ENCODE data around the gene GPHN.
"Not testable (repeated sequence)": the region's sequence is repeated elsewhere in the genome, so short reads cannot be mapped to it uniquely, and the experiment has no call there.

Gene GPHN

DNA sequence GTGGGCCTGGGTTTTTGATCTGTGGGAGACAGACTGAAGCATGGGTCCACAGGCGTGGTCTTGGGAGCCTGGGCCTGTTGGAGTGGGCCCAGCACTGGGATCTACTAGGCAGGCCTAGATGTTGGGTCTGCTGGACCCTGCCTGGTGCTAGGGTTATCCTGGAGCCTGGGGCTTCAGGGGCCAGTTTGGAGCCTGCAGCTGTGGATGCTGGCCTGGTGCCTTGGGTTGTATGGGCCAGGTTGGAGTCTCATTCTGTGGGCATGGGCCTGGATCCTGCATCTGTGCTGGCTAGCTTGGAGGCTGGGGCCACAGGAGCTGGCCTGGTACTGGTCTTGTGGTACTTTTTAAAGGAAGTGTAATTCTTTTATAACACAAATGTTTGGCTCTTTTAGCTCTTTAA lies 68.0 kb downstream of the GPHN start:
- Histone ChIP-seq H3K27me3 (ENCODE audit: control insufficient read depth in 5 of 5, insufficient read depth in 4 of 5, low read length in 5 of 5) (no peaks in the 10 kb centered on the region), H3K9me3 (ENCODE audit: control insufficient read depth in 5 of 5, low read length in 5 of 5) (peaks cover 3 to 25% (median 21%) of the 10 kb centered on the region in 5 donors), H3K4me1 (ENCODE audit: control insufficient read depth in 5 of 5, insufficient read depth in 5 of 5, low read length in 5 of 5) (no peaks in the 10 kb centered on the region), H3K27ac (ENCODE audit: low read depth, low read length) (no peak overlapping the region), H3K4me3 (ENCODE audit: low read depth in 1 of 5, low read length in 5 of 5) (no peak overlapping the region), H3K36me3 (ENCODE audit: control insufficient read depth in 5 of 5, insufficient read depth in 5 of 5, low read length in 5 of 5) (no peaks in the 10 kb centered on the region), H3K9ac (ENCODE audit: low read length in 5 of 5) (no peak overlapping the region)

DNA sequence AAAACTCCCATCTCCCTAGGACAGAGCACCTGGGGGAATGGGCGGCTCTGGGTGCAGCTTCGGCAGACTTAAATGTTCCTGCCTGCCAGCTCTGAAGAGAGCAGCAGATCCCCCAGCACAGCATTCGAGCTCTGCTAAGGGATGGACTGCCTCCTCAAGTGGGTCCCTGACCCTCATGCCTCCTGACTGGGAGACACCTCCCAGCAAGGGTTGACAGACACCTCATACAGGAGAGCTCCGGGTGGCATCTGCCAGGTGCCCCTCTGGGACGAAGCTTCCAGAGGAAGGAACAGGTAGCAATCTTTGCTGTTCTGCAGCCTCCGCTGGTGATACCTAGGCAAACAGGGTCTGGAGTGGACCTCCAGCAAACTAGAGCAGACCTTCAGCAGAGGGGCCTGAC lies 79.8 kb downstream of the GPHN start:
- not testable (repeated sequence) for H3K27me3 ChIP-seq (ENCODE audit: control insufficient read depth in 5 of 5, insufficient read depth in 4 of 5, low read length in 5 of 5); H3K9me3 ChIP-seq (ENCODE audit: control insufficient read depth in 5 of 5, low read length in 5 of 5); H3K4me3 ChIP-seq (ENCODE audit: low read depth in 1 of 5, low read length in 5 of 5); H3K4me1 ChIP-seq (ENCODE audit: control insufficient read depth in 5 of 5, insufficient read depth in 5 of 5, low read length in 5 of 5); H3K9ac ChIP-seq (ENCODE audit: low read length in 5 of 5); H3K36me3 ChIP-seq (ENCODE audit: control insufficient read depth in 5 of 5, insufficient read depth in 5 of 5, low read length in 5 of 5); H3K27ac ChIP-seq (ENCODE audit: low read depth, low read length)

DNA sequence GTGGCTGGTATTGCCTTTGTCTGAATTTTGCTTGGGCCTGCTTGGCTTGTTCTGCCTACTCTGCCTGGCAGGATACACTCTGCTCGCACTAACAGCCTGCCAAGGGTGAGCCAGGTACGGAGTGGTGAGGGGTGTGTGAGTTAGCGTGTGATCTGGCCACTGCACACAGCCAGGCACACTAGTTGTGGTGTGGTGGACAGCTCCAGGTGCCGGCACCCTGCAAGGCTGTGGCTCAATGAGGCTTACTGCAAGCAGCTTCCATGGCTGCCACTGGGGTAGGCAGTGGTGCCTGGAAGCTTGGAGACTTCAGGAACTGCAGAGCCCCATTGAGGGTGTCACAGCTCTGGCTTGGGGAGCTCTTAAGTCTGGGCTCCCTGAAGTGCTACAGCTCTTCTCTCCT lies 87.4 kb downstream of the GPHN start:
- H3K36me3 ChIP-seq (ENCODE audit: control insufficient read depth in 5 of 5, insufficient read depth in 5 of 5, low read length in 5 of 5), result no peaks in the 10 kb centered on the region
- no peak overlapping the region for H3K9ac ChIP-seq (ENCODE audit: low read length in 5 of 5)
- H3K4me1 ChIP-seq (ENCODE audit: control insufficient read depth in 5 of 5, insufficient read depth in 5 of 5, low read length in 5 of 5), result no peaks in the 10 kb centered on the region
- no peaks in the 10 kb centered on the region for H3K27me3 ChIP-seq (ENCODE audit: control insufficient read depth in 5 of 5, insufficient read depth in 4 of 5, low read length in 5 of 5)
- peaks cover 3 to 22% (median 15%) of the 10 kb centered on the region in 5 donors for H3K9me3 ChIP-seq (ENCODE audit: control insufficient read depth in 5 of 5, low read length in 5 of 5)
- no peak overlapping the region for H3K27ac ChIP-seq (ENCODE audit: low read depth, low read length)
- H3K4me3 ChIP-seq (ENCODE audit: low read depth in 1 of 5, low read length in 5 of 5), result peak overlapping the region in 1 of 5 donors; percentile 33

DNA sequence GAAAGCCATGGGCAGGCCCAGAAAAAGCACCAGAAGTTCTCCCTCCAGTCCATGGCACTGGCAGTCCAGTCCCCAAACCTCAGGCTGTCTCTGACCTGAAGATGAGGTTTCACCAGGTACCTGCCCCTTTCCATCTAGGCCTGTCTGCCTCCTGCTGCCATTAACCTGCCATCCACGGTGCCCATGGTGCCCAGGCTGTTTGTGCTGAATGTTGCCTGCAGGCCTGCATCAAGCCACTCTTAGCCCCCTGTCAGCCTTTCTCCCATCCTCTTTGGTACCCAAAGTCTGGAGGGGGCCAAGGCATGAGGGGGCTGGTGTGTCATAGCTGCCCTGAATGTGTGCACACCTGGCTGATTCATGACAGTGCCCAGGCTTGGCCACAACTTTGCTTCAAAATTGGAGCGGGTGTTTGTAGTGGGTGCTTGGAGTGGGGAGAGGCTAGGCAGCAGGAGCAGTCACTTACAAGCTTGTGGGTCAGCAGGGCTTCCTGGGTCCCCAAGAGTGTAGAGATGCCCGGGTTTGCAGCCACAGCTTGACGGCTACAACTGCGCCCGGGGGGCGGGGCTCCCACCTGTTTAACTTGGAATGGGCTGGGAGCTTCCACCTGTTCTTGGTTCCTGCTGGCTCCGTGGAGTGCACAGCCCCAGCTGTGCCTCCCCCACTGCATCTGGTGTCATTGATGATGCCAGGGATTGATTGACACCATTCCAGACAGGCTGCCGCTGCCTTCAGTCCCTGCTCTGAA lies 88.5 kb downstream of the GPHN start:
- no peaks in the 10 kb centered on the region for H3K36me3 ChIP-seq (ENCODE audit: control insufficient read depth in 5 of 5, insufficient read depth in 5 of 5, low read length in 5 of 5)
- H3K9me3 ChIP-seq (ENCODE audit: control insufficient read depth in 5 of 5, low read length in 5 of 5), result peaks cover 3 to 22% (median 15%) of the 10 kb centered on the region in 5 donors
- no peak overlapping the region for H3K27ac ChIP-seq (ENCODE audit: low read depth, low read length)
- H3K4me1 ChIP-seq (ENCODE audit: control insufficient read depth in 5 of 5, insufficient read depth in 5 of 5, low read length in 5 of 5), result no peaks in the 10 kb centered on the region
- no peak overlapping the region for H3K9ac ChIP-seq (ENCODE audit: low read length in 5 of 5)
- no peak overlapping the region for H3K4me3 ChIP-seq (ENCODE audit: low read depth in 1 of 5, low read length in 5 of 5)
- no peaks in the 10 kb centered on the region for H3K27me3 ChIP-seq (ENCODE audit: control insufficient read depth in 5 of 5, insufficient read depth in 4 of 5, low read length in 5 of 5)

DNA sequence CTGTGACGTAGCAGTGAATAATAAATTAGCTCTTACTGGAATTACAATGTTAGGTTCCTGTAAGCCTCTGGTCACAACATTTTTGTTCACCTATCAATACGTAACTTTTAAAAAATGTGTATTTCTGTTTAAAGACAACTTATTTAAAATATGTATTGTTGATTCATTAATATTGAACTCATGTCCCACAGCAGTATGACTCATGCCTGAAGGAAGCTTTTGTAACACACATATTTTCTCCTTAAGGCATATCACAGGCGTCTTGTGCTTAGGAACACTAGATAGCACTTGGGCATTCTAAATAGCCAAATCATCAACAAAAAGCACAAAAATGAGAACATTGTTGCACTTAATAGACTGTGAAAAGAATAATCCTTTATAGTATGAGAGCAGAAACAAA lies 92.5 kb downstream of the GPHN start:
- H3K4me1 ChIP-seq (ENCODE audit: control insufficient read depth in 5 of 5, insufficient read depth in 5 of 5, low read length in 5 of 5), result no peaks in the 10 kb centered on the region
- no peaks in the 10 kb centered on the region for H3K27me3 ChIP-seq (ENCODE audit: control insufficient read depth in 5 of 5, insufficient read depth in 4 of 5, low read length in 5 of 5)
- no peak overlapping the region for H3K9ac ChIP-seq (ENCODE audit: low read length in 5 of 5)
- H3K9me3 ChIP-seq (ENCODE audit: control insufficient read depth in 5 of 5, low read length in 5 of 5), result peaks cover 0 to 18% (median 14%) of the 10 kb centered on the region in 5 donors
- no peak overlapping the region for H3K27ac ChIP-seq (ENCODE audit: low read depth, low read length)
- no peak overlapping the region for H3K4me3 ChIP-seq (ENCODE audit: low read depth in 1 of 5, low read length in 5 of 5)
- no peaks in the 10 kb centered on the region for H3K36me3 ChIP-seq (ENCODE audit: control insufficient read depth in 5 of 5, insufficient read depth in 5 of 5, low read length in 5 of 5)

DNA sequence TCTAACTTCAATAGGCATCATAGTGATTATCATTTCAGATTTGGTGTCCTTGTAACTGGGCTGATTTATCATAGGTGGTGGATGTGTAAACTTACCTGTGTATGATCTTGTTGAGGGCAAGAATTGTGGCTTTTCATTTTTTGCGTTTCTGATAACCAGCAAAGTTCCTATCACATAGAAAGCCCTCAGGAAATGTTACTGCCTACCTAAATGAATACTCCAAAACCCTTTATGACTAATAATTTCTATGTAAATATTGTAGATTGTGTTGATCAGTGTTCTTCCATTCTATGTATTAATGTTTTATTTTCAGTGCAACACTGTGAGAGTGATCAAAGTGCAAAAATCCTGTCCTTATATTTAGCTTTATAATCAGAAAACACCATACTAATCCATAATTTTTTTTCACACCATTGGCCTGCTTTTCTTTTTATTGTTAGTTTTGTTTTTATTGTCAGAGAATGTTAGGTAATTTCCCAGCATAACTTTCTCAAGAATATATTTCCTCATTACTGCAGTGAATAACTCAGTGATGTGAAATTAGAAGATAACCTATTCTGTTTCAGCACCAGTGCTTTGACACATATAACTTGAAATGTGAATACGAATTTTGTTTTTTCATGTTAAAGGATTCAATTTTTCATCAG lies 94.1 kb downstream of the GPHN start:
- H3K9me3 ChIP-seq (ENCODE audit: control insufficient read depth in 5 of 5, low read length in 5 of 5), result peaks cover 0 to 7% (median 4%) of the 10 kb centered on the region in 5 donors
- no peak overlapping the region for H3K27ac ChIP-seq (ENCODE audit: low read depth, low read length)
- H3K4me3 ChIP-seq (ENCODE audit: low read depth in 1 of 5, low read length in 5 of 5), result no peak overlapping the region
- no peak overlapping the region for H3K9ac ChIP-seq (ENCODE audit: low read length in 5 of 5)
- no peaks in the 10 kb centered on the region for H3K36me3 ChIP-seq (ENCODE audit: control insufficient read depth in 5 of 5, insufficient read depth in 5 of 5, low read length in 5 of 5)
- H3K4me1 ChIP-seq (ENCODE audit: control insufficient read depth in 5 of 5, insufficient read depth in 5 of 5, low read length in 5 of 5), result no peaks in the 10 kb centered on the region
- no peaks in the 10 kb centered on the region for H3K27me3 ChIP-seq (ENCODE audit: control insufficient read depth in 5 of 5, insufficient read depth in 4 of 5, low read length in 5 of 5)

DNA sequence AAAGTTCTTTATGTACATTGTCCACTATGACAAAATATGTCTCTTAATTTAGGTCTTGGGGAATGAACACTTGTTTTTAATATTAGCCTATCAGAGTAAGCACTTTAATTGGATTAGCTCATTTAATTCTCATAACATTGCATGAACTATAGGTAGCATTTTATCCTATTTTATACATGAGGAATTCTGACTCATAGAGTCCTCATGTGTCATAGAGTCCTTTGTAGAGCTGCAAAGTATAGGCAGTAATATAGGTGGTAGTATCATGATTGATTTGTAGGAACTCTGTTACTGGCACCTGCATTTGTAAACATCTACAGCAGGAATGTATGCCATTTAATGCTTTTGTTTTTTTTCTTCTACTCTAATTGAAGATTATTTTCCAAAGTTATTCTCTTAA lies 96.0 kb downstream of the GPHN start:
- Histone ChIP-seq H3K9me3 (ENCODE audit: control insufficient read depth in 5 of 5, low read length in 5 of 5) (peaks cover 0 to 2% (median 0%) of the 10 kb centered on the region in 5 donors), H3K9ac (ENCODE audit: low read length in 5 of 5) (no peak overlapping the region), H3K4me3 (ENCODE audit: low read depth in 1 of 5, low read length in 5 of 5) (no peak overlapping the region), H3K36me3 (ENCODE audit: control insufficient read depth in 5 of 5, insufficient read depth in 5 of 5, low read length in 5 of 5) (no peaks in the 10 kb centered on the region), H3K27ac (ENCODE audit: low read depth, low read length) (no peak overlapping the region), H3K4me1 (ENCODE audit: control insufficient read depth in 5 of 5, insufficient read depth in 5 of 5, low read length in 5 of 5) (no peaks in the 10 kb centered on the region), H3K27me3 (ENCODE audit: control insufficient read depth in 5 of 5, insufficient read depth in 4 of 5, low read length in 5 of 5) (no peaks in the 10 kb centered on the region)

DNA sequence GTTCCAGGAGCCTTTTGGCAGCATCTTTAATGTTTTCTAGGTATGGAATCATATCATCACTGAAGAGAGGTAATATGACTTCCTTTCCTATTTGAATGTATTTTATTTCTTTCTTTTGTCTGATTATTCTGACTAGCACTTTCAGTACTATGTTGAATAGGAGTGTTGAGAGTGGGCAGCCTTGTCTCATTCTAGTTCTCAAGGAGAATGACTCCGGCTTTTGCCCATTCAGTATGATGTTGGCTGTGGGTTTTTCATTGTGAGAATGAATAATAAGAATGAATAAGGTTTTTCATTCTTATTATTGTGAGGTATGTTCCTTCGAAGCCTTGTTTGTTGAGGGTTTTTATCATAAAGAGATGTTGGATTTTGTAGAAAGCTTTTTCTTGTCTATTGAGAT lies 98.9 kb downstream of the GPHN start:
- Histone ChIP-seq H3K27ac (ENCODE audit: low read depth, low read length) (no peak overlapping the region), H3K4me1 (ENCODE audit: control insufficient read depth in 5 of 5, insufficient read depth in 5 of 5, low read length in 5 of 5) (no peaks in the 10 kb centered on the region), H3K9ac (ENCODE audit: low read length in 5 of 5) (no peak overlapping the region), H3K9me3 (ENCODE audit: control insufficient read depth in 5 of 5, low read length in 5 of 5) (peaks cover 0 to 7% (median 2%) of the 10 kb centered on the region in 5 donors), H3K4me3 (ENCODE audit: low read depth in 1 of 5, low read length in 5 of 5) (no peak overlapping the region), H3K27me3 (ENCODE audit: control insufficient read depth in 5 of 5, insufficient read depth in 4 of 5, low read length in 5 of 5) (no peaks in the 10 kb centered on the region), H3K36me3 (ENCODE audit: control insufficient read depth in 5 of 5, insufficient read depth in 5 of 5, low read length in 5 of 5) (no peaks in the 10 kb centered on the region)

DNA sequence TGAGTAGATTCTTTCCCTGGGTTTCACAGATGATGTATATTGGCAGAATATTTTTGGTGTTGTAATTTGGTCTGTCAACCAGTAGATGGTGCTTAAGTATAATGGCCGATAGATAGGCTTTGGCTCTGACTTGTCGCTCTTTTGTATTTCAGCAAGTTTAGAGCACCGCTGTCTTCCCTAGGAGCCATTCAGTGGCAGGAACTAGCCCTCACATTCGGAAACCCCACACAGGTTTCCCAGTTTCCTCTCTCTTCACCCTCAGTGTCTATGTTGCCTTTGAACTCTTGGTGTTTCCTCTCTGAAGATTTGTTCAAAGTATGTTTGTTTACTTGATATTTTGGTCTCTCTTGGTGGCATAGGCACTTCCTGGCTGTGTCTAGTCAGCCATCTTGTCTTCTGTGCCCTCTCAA lies 102.2 kb downstream of the GPHN start:
- H3K36me3 ChIP-seq (ENCODE audit: control insufficient read depth in 5 of 5, insufficient read depth in 5 of 5, low read length in 5 of 5), result no peaks in the 10 kb centered on the region
- no peaks in the 10 kb centered on the region for H3K4me1 ChIP-seq (ENCODE audit: control insufficient read depth in 5 of 5, insufficient read depth in 5 of 5, low read length in 5 of 5)
- H3K4me3 ChIP-seq (ENCODE audit: low read depth in 1 of 5, low read length in 5 of 5), result no peak overlapping the region
- H3K27ac ChIP-seq (ENCODE audit: low read depth, low read length), result no peak overlapping the region
- H3K27me3 ChIP-seq (ENCODE audit: control insufficient read depth in 5 of 5, insufficient read depth in 4 of 5, low read length in 5 of 5), result no peaks in the 10 kb centered on the region
- H3K9me3 ChIP-seq (ENCODE audit: control insufficient read depth in 5 of 5, low read length in 5 of 5), result peaks cover 0 to 7% (median 0%) of the 10 kb centered on the region in 5 donors
- no peak overlapping the region for H3K9ac ChIP-seq (ENCODE audit: low read length in 5 of 5)

DNA sequence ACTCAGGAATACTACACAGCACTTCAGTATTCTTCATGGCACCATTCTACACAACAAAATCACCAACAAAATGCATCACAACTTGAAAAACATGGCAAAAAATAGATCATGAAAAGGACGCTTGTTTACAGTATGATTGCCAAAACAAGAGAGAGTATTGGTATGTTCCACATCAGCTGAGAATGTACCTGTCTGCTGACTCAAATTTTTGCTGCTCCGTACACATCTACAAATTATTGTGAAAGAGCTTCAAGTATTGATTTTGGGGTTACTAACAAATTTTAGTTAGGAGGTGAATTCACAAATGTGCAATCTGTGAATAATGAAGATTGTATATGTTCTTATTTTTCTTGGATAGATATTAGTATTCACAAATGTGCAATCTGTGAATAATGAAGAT lies 105.4 kb downstream of the GPHN start:
- no peaks in the 10 kb centered on the region for H3K27me3 ChIP-seq (ENCODE audit: control insufficient read depth in 5 of 5, insufficient read depth in 4 of 5, low read length in 5 of 5)
- H3K4me1 ChIP-seq (ENCODE audit: control insufficient read depth in 5 of 5, insufficient read depth in 5 of 5, low read length in 5 of 5), result no peaks in the 10 kb centered on the region
- H3K4me3 ChIP-seq (ENCODE audit: low read depth in 1 of 5, low read length in 5 of 5), result no peak overlapping the region
- H3K9me3 ChIP-seq (ENCODE audit: control insufficient read depth in 5 of 5, low read length in 5 of 5), result peaks cover 4 to 23% (median 10%) of the 10 kb centered on the region in 5 donors
- H3K36me3 ChIP-seq (ENCODE audit: control insufficient read depth in 5 of 5, insufficient read depth in 5 of 5, low read length in 5 of 5), result no peaks in the 10 kb centered on the region
- no peak overlapping the region for H3K27ac ChIP-seq (ENCODE audit: low read depth, low read length)
- H3K9ac ChIP-seq (ENCODE audit: low read length in 5 of 5), result no peak overlapping the region

All from subcutaneous abdominal adipose tissue (tissue), 5 donors.